ENCODE results near the gene ABO. TPM values are rescaled to one million over a fixed set of nuclear protein-coding genes. Genes with fewer than 3 reads are reported as not detected.
"Not testable (repeated sequence)": the region's sequence is repeated elsewhere in the genome, so short reads cannot be mapped to it uniquely, and the experiment has no call there.

ABO gene
- total and polyA plus RNA-seq, 9 donors = 16.0 to 27.7 (median 21.1) TPM

GRCh38 chr9:133285252-133285775, 10.3 kb upstream of the ABO start:
- TF ChIP-seq EP300 (IDR thresholded peaks at IDR 0.05) (no peak), CTCF (IDR thresholded peaks at IDR 0.05) (no peak), POLR2A (IDR thresholded peaks at IDR 0.05) (no peak)
- Histone ChIP-seq H3K27me3 (no peaks in the 10 kb centered on the region), H3K9me3 (no peaks in the 10 kb centered on the region), H3K27ac (no peak overlapping the region), H3K36me3 (no peaks in the 10 kb centered on the region), H3K4me3 (no peak overlapping the region), H3K4me1 (ENCODE audit: insufficient read depth) (no peaks in the 10 kb centered on the region)
- WGBS, 3 donors = 71 to 81% (median 72%) methylated on average over 6 of the region's 6 CpGs
- intact Hi-C loops (cut with DNase I) = no loop called here
- DNase-seq = no peak

GRCh38 chr9:133284362-133284761, 9.4 kb upstream of the ABO start:
- Histone ChIP-seq H3K27ac (no peak overlapping the region), H3K4me3 (no peak overlapping the region), H3K9me3 (no peaks in the 10 kb centered on the region), H3K4me1 (ENCODE audit: insufficient read depth) (no peaks in the 10 kb centered on the region), H3K36me3 (no peaks in the 10 kb centered on the region), H3K27me3 (no peaks in the 10 kb centered on the region)
- 87 to 97% (median 94%) methylated on average over 8 of the region's 8 CpGs for WGBS, 3 donors
- intact Hi-C loops (cut with DNase I) = no loop called here
- DNase-seq = no peak
- TF ChIP-seq POLR2A (IDR thresholded peaks at IDR 0.05) (no peak), EP300 (IDR thresholded peaks at IDR 0.05) (no peak), CTCF (IDR thresholded peaks at IDR 0.05) (no peak)

- H3K4me1 ChIP-seq (ENCODE audit: insufficient read depth); H3K27ac ChIP-seq; intact Hi-C loops (cut with DNase I); H3K36me3 ChIP-seq; H3K9me3 ChIP-seq; H3K27me3 ChIP-seq; H3K4me3 ChIP-seq; DNase-seq: not testable (repeated sequence)
- 73 to 83% (median 76%) methylated on average over 16 of the region's 16 CpGs for WGBS, 3 donors
These were observed 8.4 kb upstream of the ABO start for GRCh38 chr9:133283255-133284032.

- Histone ChIP-seq H3K27me3 (no peaks in the 10 kb centered on the region), H3K9me3 (no peaks in the 10 kb centered on the region), H3K27ac (no peak overlapping the region), H3K4me1 (ENCODE audit: insufficient read depth) (no peaks in the 10 kb centered on the region), H3K36me3 (no peaks in the 10 kb centered on the region), H3K4me3 (no peak overlapping the region)
- no peak for TF ChIP-seq CTCF (IDR thresholded peaks at IDR 0.05)
- no peak for TF ChIP-seq POLR2A (IDR thresholded peaks at IDR 0.05)
- no peak for TF ChIP-seq EP300 (IDR thresholded peaks at IDR 0.05)
- intact Hi-C loops (cut with DNase I) = no loop called here
- no peak for DNase-seq
- 42 to 53% (median 51%) methylated on average over 7 of the region's 7 CpGs for WGBS, 3 donors
These were observed 7.7 kb upstream of the ABO start for GRCh38 chr9:133282464-133283238.

All from ovary (tissue), 9 donors.